Karpas-422 (cell line): ENCODE measurements around the gene SF3B4. TPM values are rescaled to one million over a fixed set of nuclear protein-coding genes. Genes with fewer than 3 reads are reported as not detected.
"Not testable (repeated sequence)": the region's sequence is repeated elsewhere in the genome, so short reads cannot be mapped to it uniquely, and the experiment has no call there.

Source experiments
- DNase-seq: peaks from one replicate; pipeline ENCODE4 v3.0.0-alpha.2; 2015
- H2AFZ ChIP-seq: fragments of 200-600 bp; sonication (generic); 2 replicates; pipeline ENCODE4 v1.6.1; 2014; ENCODE audit warnings: antibody characterized with exemption, low read length, mixed read lengths
- H3K27ac ChIP-seq: fragments of 200-600 bp; sonication (generic); 2 replicates; pipeline ENCODE4 v1.5.1; 2014; ENCODE audit warnings: mild to moderate bottlenecking, low read length, moderate library complexity
- H3K27me3 ChIP-seq: fragments of 200-600 bp; sonication (generic); 2 replicates; pipeline ENCODE4 v1.6.1; 2014; ENCODE audit warnings: low read length, mixed read lengths
- H3K36me3 ChIP-seq: fragments of 200-600 bp; sonication (generic); 2 replicates; pipeline ENCODE4 v1.6.1; 2014; ENCODE audit warnings: low read length, mixed read lengths; ENCODE audit not compliant: insufficient read depth
- H3K4me1 ChIP-seq: fragments of 200-600 bp; sonication (generic); 2 replicates; pipeline ENCODE4 v1.6.1; 2014; ENCODE audit warnings: mild to moderate bottlenecking, low read length, mixed read lengths
- H3K4me2 ChIP-seq: fragments of 200-600 bp; sonication (generic); 2 replicates; pipeline ENCODE4 v1.6.1; 2014; ENCODE audit warnings: low read length, low read depth, mild to moderate bottlenecking; ENCODE audit not compliant: poor library complexity, severe bottlenecking
- H3K4me3 ChIP-seq: fragments of 200-600 bp; sonication (generic); 2 replicates; pipeline ENCODE4 v1.5.1; 2014; ENCODE audit warnings: mild to moderate bottlenecking, antibody characterized with exemption, low read length, mixed read lengths
- H3K79me2 ChIP-seq: fragments of 200-600 bp; sonication (generic); 2 replicates; pipeline ENCODE4 v1.6.1; 2014; ENCODE audit warnings: mild to moderate bottlenecking, low read length, mixed read lengths
- H3K9ac ChIP-seq: fragments of 200-600 bp; sonication (generic); 2 replicates; pipeline ENCODE4 v1.6.0; 2014; ENCODE audit warnings: low read length
- H3K9me2 ChIP-seq: fragments of 200-600 bp; sonication (generic), shearing (Covaris generic); replicated peaks from 2 replicates; pipeline ENCODE4 v1.6.0; 2014; ENCODE audit warnings: mild to moderate bottlenecking, low read length, moderate library complexity; ENCODE audit not compliant: insufficient read depth
- H3K9me3 ChIP-seq: fragments of 300-700, 200-600 bp; sonication (generic); 2 replicates; pipeline ENCODE4 v1.6.1; 2014; ENCODE audit warnings: low read length, mixed read lengths
- H4K20me1 ChIP-seq: fragments of 200-600 bp; sonication (generic); 2 replicates; pipeline ENCODE4 v1.6.1; 2014; ENCODE audit warnings: mild to moderate bottlenecking, antibody characterized with exemption, low read length, low read depth; ENCODE audit not compliant: insufficient read depth
- total RNA-seq: library from RNA; depleted of rRNA; stranded (reverse); fragments of >200 nt; shearing (Covaris generic); gene quantifications from 2 replicates; pipeline ENCODE4 v1.2.3, GENCODE V29; 2014; ENCODE audit warnings: low replicate concordance

Gene SF3B4
- total RNA-seq, 1 experiment from 2014 or later: 18.8 TPM

GRCh38 chr1:149962736-149963135 lies 35.1 kb upstream of the SF3B4 start:
- Histone ChIP-seq H3K36me3 (peaks cover 8% of the 10 kb centered on the region; the same call in 1 of the 2 replicates), H4K20me1 (no peaks in the 10 kb centered on the region), H3K4me3 (no peak overlapping the region), H3K27ac (no peak overlapping the region), H3K4me1 (0 out of 2 replicates have a peak, but pooled peaks cover 2% of the 10 kb centered on the region), H3K9me2 (no peaks in the 10 kb centered on the region), H3K79me2 (no peaks in the 10 kb centered on the region), H2AFZ (no peak overlapping the region), H3K9ac (no peak overlapping the region), H3K9me3 (no peaks in the 10 kb centered on the region), H3K27me3 (no peaks in the 10 kb centered on the region), H3K4me2 (no peak overlapping the region)
- no peak for DNase-seq

- 0 out of 2 replicates have a peak overlapping the region, but pooled peaks have one; percentile 23 for H2AFZ ChIP-seq
- no peaks in the 10 kb centered on the region for H3K27me3 ChIP-seq
- H3K4me2 ChIP-seq: no peak overlapping the region
- H3K9me3 ChIP-seq: no peaks in the 10 kb centered on the region
- H4K20me1 ChIP-seq: no peaks in the 10 kb centered on the region
- peak; percentile 87 for DNase-seq
- H3K4me3 ChIP-seq: no peak overlapping the region
- no peaks in the 10 kb centered on the region for H3K79me2 ChIP-seq
- H3K27ac ChIP-seq: no peak overlapping the region
- peaks cover 8% of the 10 kb centered on the region; the same call in 1 of the 2 replicates for H3K36me3 ChIP-seq
- H3K4me1 ChIP-seq: 0 out of 2 replicates have a peak, but pooled peaks cover 2% of the 10 kb centered on the region
- H3K9ac ChIP-seq: no peak overlapping the region
- H3K9me2 ChIP-seq: no peaks in the 10 kb centered on the region
These were observed 34.5 kb upstream of the SF3B4 start for GRCh38 chr1:149962039-149962647.

- not testable (repeated sequence) for H3K27ac ChIP-seq, H3K4me2 ChIP-seq, H2AFZ ChIP-seq, H3K79me2 ChIP-seq, H3K27me3 ChIP-seq, H3K36me3 ChIP-seq, DNase-seq, H3K4me1 ChIP-seq, H3K9me2 ChIP-seq, H3K9me3 ChIP-seq, H3K4me3 ChIP-seq, H3K9ac ChIP-seq, H4K20me1 ChIP-seq
These were observed 29.9 kb upstream of the SF3B4 start for GRCh38 chr1:149957548-149957947.

- H3K27me3 ChIP-seq: no peaks in the 10 kb centered on the region
- no peak overlapping the region for H2AFZ ChIP-seq
- no peak for DNase-seq
- H3K4me1 ChIP-seq: 0 out of 2 replicates have a peak, but pooled peaks cover 6% of the 10 kb centered on the region
- no peaks in the 10 kb centered on the region for H3K36me3 ChIP-seq
- H3K9me2 ChIP-seq: no peaks in the 10 kb centered on the region
- no peak overlapping the region for H3K9ac ChIP-seq
- H3K27ac ChIP-seq: no peak overlapping the region
- H4K20me1 ChIP-seq: no peaks in the 10 kb centered on the region
- H3K9me3 ChIP-seq: no peaks in the 10 kb centered on the region
- H3K79me2 ChIP-seq: no peaks in the 10 kb centered on the region
- H3K4me3 ChIP-seq: no peak overlapping the region
- no peak overlapping the region for H3K4me2 ChIP-seq
These were observed 22.3 kb upstream of the SF3B4 start for GRCh38 chr1:149949911-149950310.

- H3K4me2 ChIP-seq: no peak overlapping the region
- H3K79me2 ChIP-seq: no peaks in the 10 kb centered on the region
These were observed 17.6 kb upstream of the SF3B4 start for GRCh38 chr1:149945206-149945605.

GRCh38 chr1:149942885-149943284 lies 15.3 kb upstream of the SF3B4 start:
- Histone ChIP-seq H3K4me2 (no peak overlapping the region), H3K27ac (no peak overlapping the region), H3K9me2 (no peaks in the 10 kb centered on the region), H2AFZ (no peak overlapping the region), H4K20me1 (no peaks in the 10 kb centered on the region), H3K27me3 (no peaks in the 10 kb centered on the region), H3K4me3 (no peak overlapping the region), H3K4me1 (peaks cover 6% of the 10 kb centered on the region; the same call in 1 of the 2 replicates), H3K9ac (no peak overlapping the region), H3K79me2 (no peaks in the 10 kb centered on the region), H3K36me3 (no peaks in the 10 kb centered on the region), H3K9me3 (no peaks in the 10 kb centered on the region)
- peak; percentile 7 for DNase-seq

More at GRCh38 chr1:149945206-149945605, 17.6 kb upstream of the SF3B4 start:
- no peaks in the 10 kb centered on the region for H3K36me3 ChIP-seq
- H3K9me2 ChIP-seq: no peaks in the 10 kb centered on the region
- no peak overlapping the region for H2AFZ ChIP-seq
- H3K27me3 ChIP-seq: no peaks in the 10 kb centered on the region
- DNase-seq: no peak
- H3K27ac ChIP-seq: no peak overlapping the region
- H3K9ac ChIP-seq: no peak overlapping the region
- no peak overlapping the region for H3K4me3 ChIP-seq
- H4K20me1 ChIP-seq: no peaks in the 10 kb centered on the region
- 0 out of 2 replicates have a peak, but pooled peaks cover 6% of the 10 kb centered on the region for H3K4me1 ChIP-seq
- no peaks in the 10 kb centered on the region for H3K9me3 ChIP-seq

- peak; percentile 0 for DNase-seq
- no peaks in the 10 kb centered on the region for H3K9me2 ChIP-seq
- H3K9ac ChIP-seq: no peak overlapping the region
- no peaks in the 10 kb centered on the region for H4K20me1 ChIP-seq
- H3K27ac ChIP-seq: no peak overlapping the region
- H3K27me3 ChIP-seq: no peaks in the 10 kb centered on the region
- no peaks in the 10 kb centered on the region for H3K36me3 ChIP-seq
- no peaks in the 10 kb centered on the region for H3K9me3 ChIP-seq
- H3K4me3 ChIP-seq: no peak overlapping the region
- H2AFZ ChIP-seq: no peak overlapping the region
- H3K79me2 ChIP-seq: no peaks in the 10 kb centered on the region
- no peak overlapping the region for H3K4me2 ChIP-seq
- H3K4me1 ChIP-seq: peaks cover 8% of the 10 kb centered on the region
These were observed 14.6 kb upstream of the SF3B4 start for GRCh38 chr1:149942207-149942606.

GRCh38 chr1:149940427-149940826 lies 12.8 kb upstream of the SF3B4 start:
- DNase-seq: peak; percentile 35
- no peaks in the 10 kb centered on the region for H3K36me3 ChIP-seq
- H4K20me1 ChIP-seq: no peaks in the 10 kb centered on the region
- H3K9me3 ChIP-seq: no peaks in the 10 kb centered on the region
- H3K4me2 ChIP-seq: no peak overlapping the region
- H3K27me3 ChIP-seq: no peaks in the 10 kb centered on the region
- peaks cover 14% of the 10 kb centered on the region for H3K4me1 ChIP-seq
- H3K79me2 ChIP-seq: no peaks in the 10 kb centered on the region
- H3K9me2 ChIP-seq: no peaks in the 10 kb centered on the region
- no peak overlapping the region for H3K4me3 ChIP-seq
- no peak overlapping the region for H2AFZ ChIP-seq
- no peak overlapping the region for H3K9ac ChIP-seq
- H3K27ac ChIP-seq: no peak overlapping the region
